GM12878 (cell line): Measurements from ENCODE around the gene DIAPH2. TPM values are rescaled to one million over a fixed set of nuclear protein-coding genes. Genes with fewer than 3 reads are reported as not detected.

Experiments used
- ATAC-seq: fragments of 200-7000 bp; cut with Tn5 transposase; 3 replicates; pipeline ENCODE4 v1.9.1; 2020; ENCODE audit warnings: mild to moderate bottlenecking, moderate library complexity
- BruUV-seq: library from RNA; stranded (reverse); fragments of 400-500 nt; replicated peaks from 2 replicates; lab custom pipeline; 2021; lab: Mats Ljungman, UMichigan
- CTCF ChIA-PET: fragments of 300-600 bp; sonication (Branson Sonifier 250); formaldehyde crosslinking; extraction: SDS; loops from one replicate; lab custom pipeline; 2021; ENCODE audit warnings: inconsistent platforms; lab: Yijun Ruan, JAX
- POLR2A ChIA-PET: fragments of 350-600 bp; formaldehyde crosslinking; extraction: SDS; loops from one replicate; lab custom pipeline; 2021; ENCODE audit warnings: inconsistent platforms; lab: Charles Lee
- RAD21 ChIA-PET: fragments of 300-600 bp; sonication (Branson Sonifier 250); formaldehyde crosslinking; loops from one replicate; lab custom pipeline; 2023; ENCODE audit warnings: antibody characterized with exemption; ENCODE audit not compliant: unreplicated experiment; lab: Charles Lee
- SMC1A ChIA-PET: fragments of 300-600 bp; sonication (Branson Sonifier 250); formaldehyde crosslinking; loops from one replicate; lab custom pipeline; 2023; ENCODE audit not compliant: unreplicated experiment, uncharacterized antibody; lab: Charles Lee
- DNase-seq: peaks from one replicate; pipeline ENCODE4 v3.0.0-alpha.2; 2011; ENCODE audit warnings: low read depth, low spot score
- FAIRE-seq: peaks from 3 replicates; lab custom pipeline; 2011; peaks lifted over from hg19 to GRCh38; lab: Jason Lieb, UNC
- H2AFZ ChIP-seq: 2 replicates; pipeline ENCODE4 v1.6.0; 2011; ENCODE audit warnings: low read depth, low read length, control low read depth; ENCODE audit not compliant: control insufficient read depth
- H3K27ac ChIP-seq: 2 replicates; pipeline ENCODE4 v1.5.1; 2011; ENCODE audit warnings: control low read depth; ENCODE audit not compliant: control insufficient read depth, insufficient read depth
- H3K27me3 ChIP-seq, 2 experiments: replicated peaks in 1 of 2; 2 replicates each; pipeline versions ENCODE4 v1.6.0 to v1.6.1; 2011; ENCODE audit warnings: low read length in 1 of 2; ENCODE audit not compliant: control insufficient read depth in 2 of 2, insufficient read depth in 2 of 2
- H3K36me3 ChIP-seq, 2 experiments: 2 replicates each; pipeline ENCODE4 v1.5.1; 2011; ENCODE audit warnings: low read length in 1 of 2; ENCODE audit not compliant: control insufficient read depth in 2 of 2, insufficient read depth in 2 of 2
- H3K4me1 ChIP-seq: 2 replicates; pipeline ENCODE4 v1.6.1; 2011; ENCODE audit warnings: mild to moderate bottlenecking, low read length, moderate library complexity, mixed read lengths; ENCODE audit not compliant: control insufficient read depth, insufficient read depth
- H3K4me2 ChIP-seq: 2 replicates; pipeline ENCODE4 v1.6.0; 2011; ENCODE audit warnings: control low read depth; ENCODE audit not compliant: control insufficient read depth, insufficient read depth
- H3K4me3 ChIP-seq: fragments of 200-600 bp; sonication (generic); 2 replicates; pipeline ENCODE4 v1.5.1; 2016
- H3K79me2 ChIP-seq: 2 replicates; pipeline ENCODE4 v1.6.0; 2011; ENCODE audit warnings: low read length; ENCODE audit not compliant: control insufficient read depth, insufficient read depth
- H3K9ac ChIP-seq: 2 replicates; pipeline ENCODE4 v1.8.0; 2011; ENCODE audit warnings: low read length, control low read depth, mixed read lengths; ENCODE audit not compliant: control insufficient read depth, insufficient read depth
- H3K9me3 ChIP-seq: replicated peaks from 3 replicates; pipeline ENCODE4 v1.5.1; 2011; ENCODE audit warnings: mild to moderate bottlenecking, low read length; ENCODE audit not compliant: control insufficient read depth, insufficient read depth
- H4K20me1 ChIP-seq: 2 replicates; pipeline ENCODE4 v1.6.0; 2011; ENCODE audit not compliant: control insufficient read depth, insufficient read depth
- GATAD2B ChIP-seq: fragments of 450-650 bp; conservative IDR thresholded peaks from 2 replicates; pipeline ENCODE4 v1.6.1; 2017; ENCODE audit warnings: low read depth, mild to moderate bottlenecking, moderate library complexity
- NFYA ChIP-seq: IDR thresholded peaks from 2 replicates; pipeline ENCODE4 v1.6.1; 2011; ENCODE audit warnings: low read depth, mild to moderate bottlenecking, low read length, improper control_type of control experiment, borderline replicate concordance
- RAD21 ChIP-seq: IDR thresholded peaks from 2 replicates; pipeline ENCODE4 v1.6.1; 2011; ENCODE audit warnings: mild to moderate bottlenecking, low read depth, low read length, moderate library complexity; ENCODE audit not compliant: insufficient read depth
- SMC3 ChIP-seq: IDR thresholded peaks from 2 replicates; pipeline ENCODE4 v1.6.1; 2011; ENCODE audit warnings: low read length, improper control_type of control experiment, borderline replicate concordance
- WGBS: methylation state at CpG from one replicate; pipeline ENCODE4 v1.1.6; 2016; ENCODE audit warnings: low lambda C conversion rate; ENCODE audit not compliant: insufficient replicate concordance, insufficient coverage; ENCODE audit errors: missing lambda C conversion rate; 5-methylcytosine and 5-hydroxymethylcytosine counted together
- in situ Hi-C: fragments of 300-500 bp; cut with MboI; formaldehyde crosslinking; loops from 9 replicates; pipeline ENCODE4 v1.14.3; 2018; ENCODE audit warnings: mixed read lengths
- intact Hi-C: fragments of 100-400 bp; cut with micrococcal nuclease; formaldehyde crosslinking; loops from one replicate; pipeline ENCODE4 v1.14.2; 2022; ENCODE audit not compliant: unreplicated experiment
- polyA plus RNA-seq, 11 experiments: library from polyadenylated mRNA; depleted of rRNA in 4 of 11; unstranded in 6 of 11; stranded (reverse) in 5 of 11; fragments of >200 nt; fragmentation: Nextera tagmentation in 4 of 11; fragmentation: Illumina TruSeq in 1 of 11; extraction: Ambion mirVana in 4 of 11; extraction: Trizol in 1 of 11; gene quantifications; 1 replicate in 1 of 11; 2 replicates in 10 of 11; pipeline versions ENCODE4 v1.2.1 to v1.2.3, GENCODE V29; 2011 to 2016; ENCODE audit warnings: inconsistent platforms in 2 of 11, missing spikeins in 2 of 11, low read depth in 1 of 11
- total RNA-seq, 4 experiments: library from RNA; depleted of rRNA in 3 of 4; stranded (reverse); fragments of >200 nt in 3 of 4; fragmentation: Illumina TruSeq in 1 of 4; extraction: Trizol in 1 of 4; gene quantifications; 2 replicates each; pipeline versions ENCODE4 v1.2.1 to v1.2.3, GENCODE V29; 2013 to 2021
- TF ChIP-seq, protein P1 (sequence below): fragments of 450-650 bp; IDR thresholded peaks from 2 replicates; pipeline ENCODE4 v1.6.1; 2017; ENCODE audit warnings: mild to moderate bottlenecking, low read depth, inconsistent platforms; ENCODE audit not compliant: poor library complexity, severe bottlenecking
- TF ChIP-seq, protein P2 (sequence below), 3 experiments: IDR thresholded peaks in 2 of 3; conservative IDR thresholded peaks in 1 of 3; 2 replicates each; pipeline ENCODE4 v1.5.1; 2011; ENCODE audit warnings: low read depth in 3 of 3, low read length in 3 of 3, mild to moderate bottlenecking in 3 of 3, control low read depth in 2 of 3, moderate library complexity in 2 of 3, inconsistent platforms in 1 of 3, mixed read lengths in 1 of 3; ENCODE audit not compliant: control insufficient read depth in 2 of 3, insufficient read depth in 1 of 3; ENCODE audit errors: extremely low read depth in 1 of 3

DIAPH2 gene
- total and polyA plus RNA-seq, 10 of the 15 experiments (the other 5 are each of a cell fraction or from before 2014, with no cell fraction given) = 2.2 to 16.6 (median 8.8) TPM

- SMC1A ChIA-PET = interaction anchor here (1.1 kb wide), 1 partner anchor 928 kb away, joined by 4 read pairs; no protein-coding TSS in a partner anchor
- Histone ChIP-seq H4K20me1 (no peaks in the 10 kb centered on the region), H3K27ac (no peak overlapping the region)
- in situ Hi-C loops = no loop called here
- intact Hi-C loops = no loop called here
- ATAC-seq (no peak), FAIRE-seq (no peak)
- TF ChIP-seq GATAD2B (no peak), SMC3 (no peak)
- TF ChIP-seq, protein P1, sequence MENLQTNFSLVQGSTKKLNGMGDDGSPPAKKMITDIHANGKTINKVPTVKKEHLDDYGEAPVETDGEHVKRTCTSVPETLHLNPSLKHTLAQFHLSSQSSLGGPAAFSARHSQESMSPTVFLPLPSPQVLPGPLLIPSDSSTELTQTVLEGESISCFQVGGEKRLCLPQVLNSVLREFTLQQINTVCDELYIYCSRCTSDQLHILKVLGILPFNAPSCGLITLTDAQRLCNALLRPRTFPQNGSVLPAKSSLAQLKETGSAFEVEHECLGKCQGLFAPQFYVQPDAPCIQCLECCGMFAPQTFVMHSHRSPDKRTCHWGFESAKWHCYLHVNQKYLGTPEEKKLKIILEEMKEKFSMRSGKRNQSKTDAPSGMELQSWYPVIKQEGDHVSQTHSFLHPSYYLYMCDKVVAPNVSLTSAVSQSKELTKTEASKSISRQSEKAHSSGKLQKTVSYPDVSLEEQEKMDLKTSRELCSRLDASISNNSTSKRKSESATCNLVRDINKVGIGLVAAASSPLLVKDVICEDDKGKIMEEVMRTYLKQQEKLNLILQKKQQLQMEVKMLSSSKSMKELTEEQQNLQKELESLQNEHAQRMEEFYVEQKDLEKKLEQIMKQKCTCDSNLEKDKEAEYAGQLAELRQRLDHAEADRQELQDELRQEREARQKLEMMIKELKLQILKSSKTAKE = no peak
- TF ChIP-seq, all 136 proteins: peak for 0
- Histone ChIP-seq H3K36me3 (no peaks in the 10 kb centered on the region), H3K4me2 (no peak overlapping the region), H3K4me1 (no peaks in the 10 kb centered on the region), H3K9ac (no peak overlapping the region), H3K4me3 (no peak overlapping the region), H3K9me3 (no peaks in the 10 kb centered on the region), H3K79me2 (no peaks in the 10 kb centered on the region), H3K27me3 (no peaks in the 10 kb centered on the region), H2AFZ (no peak overlapping the region)
- DNase-seq = no peak
- ChIA-PET CTCF (no interaction called here), RAD21 (no interaction called here), POLR2A (no interaction called here)
- WGBS = 58% methylated on average over 3 of the region's 3 CpGs
- BruUV-seq = no TSS peak
These were observed 337.0 kb downstream of the DIAPH2 start for GRCh38 chrX:97021680-97022079.

DNA sequence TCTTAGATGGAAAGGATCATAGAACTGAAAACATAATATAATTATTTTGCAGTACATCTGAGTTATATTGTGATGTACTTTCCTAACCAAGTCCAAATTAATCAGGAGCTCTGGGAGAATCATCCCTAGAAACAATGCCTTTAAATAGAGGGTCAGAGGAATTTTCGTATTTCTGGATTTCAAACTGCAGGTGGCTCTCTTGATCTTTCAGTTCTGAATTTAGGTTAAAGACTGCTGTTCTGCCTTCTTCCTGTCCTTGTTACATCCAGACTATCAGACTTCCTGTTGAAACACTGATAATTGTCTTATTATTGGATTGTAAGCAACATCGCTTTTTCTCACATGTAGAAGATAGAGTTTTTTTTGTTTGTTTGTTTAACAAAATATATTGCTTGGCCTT lies 341.8 kb downstream of the DIAPH2 start:
- H3K27me3 ChIP-seq = no peaks in the 10 kb centered on the region

More for the DNA sequence above, 341.8 kb downstream of the DIAPH2 start:
- no TSS peak for BruUV-seq
- in situ Hi-C loops (no loop called here), intact Hi-C loops (loop anchor here (5.0 kb wide), 1 partner anchor 661 kb away; no protein-coding TSS in a partner anchor)
- ChIA-PET SMC1A (no interaction called here), RAD21 (no interaction called here), CTCF (interaction anchor here (0.5 kb wide), 1 partner anchor 9 kb away, joined by 3 read pairs; no protein-coding TSS in a partner anchor), POLR2A (no interaction called here)
- DNase-seq (no peak), FAIRE-seq (peak; percentile 59), ATAC-seq (no peak)
- no peaks in the 10 kb centered on the region for H3K36me3 ChIP-seq
- no peak overlapping the region for H3K9ac ChIP-seq
- H3K4me3 ChIP-seq = no peak overlapping the region
- no peaks in the 10 kb centered on the region for H3K79me2 ChIP-seq
- no peak overlapping the region for H3K4me2 ChIP-seq
- H4K20me1 ChIP-seq = no peaks in the 10 kb centered on the region
- TF ChIP-seq SMC3 (peak; percentile 30; the same call in 1 of the 2 replicates), NFYA (no peak), RAD21 (peak; percentile 56)
- TF ChIP-seq, protein P2, sequence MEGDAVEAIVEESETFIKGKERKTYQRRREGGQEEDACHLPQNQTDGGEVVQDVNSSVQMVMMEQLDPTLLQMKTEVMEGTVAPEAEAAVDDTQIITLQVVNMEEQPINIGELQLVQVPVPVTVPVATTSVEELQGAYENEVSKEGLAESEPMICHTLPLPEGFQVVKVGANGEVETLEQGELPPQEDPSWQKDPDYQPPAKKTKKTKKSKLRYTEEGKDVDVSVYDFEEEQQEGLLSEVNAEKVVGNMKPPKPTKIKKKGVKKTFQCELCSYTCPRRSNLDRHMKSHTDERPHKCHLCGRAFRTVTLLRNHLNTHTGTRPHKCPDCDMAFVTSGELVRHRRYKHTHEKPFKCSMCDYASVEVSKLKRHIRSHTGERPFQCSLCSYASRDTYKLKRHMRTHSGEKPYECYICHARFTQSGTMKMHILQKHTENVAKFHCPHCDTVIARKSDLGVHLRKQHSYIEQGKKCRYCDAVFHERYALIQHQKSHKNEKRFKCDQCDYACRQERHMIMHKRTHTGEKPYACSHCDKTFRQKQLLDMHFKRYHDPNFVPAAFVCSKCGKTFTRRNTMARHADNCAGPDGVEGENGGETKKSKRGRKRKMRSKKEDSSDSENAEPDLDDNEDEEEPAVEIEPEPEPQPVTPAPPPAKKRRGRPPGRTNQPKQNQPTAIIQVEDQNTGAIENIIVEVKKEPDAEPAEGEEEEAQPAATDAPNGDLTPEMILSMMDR (IDR thresholded peaks at IDR 0.05 in 2 of 3, conservative IDR thresholded peaks at IDR 0.05 in 1 of 3; ENCODE audit: control insufficient read depth in 2 of 3, extremely low read depth in 1 of 3, insufficient read depth in 1 of 3, low read depth in 3 of 3, low read length in 3 of 3) = peak in 1 of 3 experiments; percentile 24; a peak in 2 of 6 replicates
- no peak overlapping the region for H3K27ac ChIP-seq
- H2AFZ ChIP-seq = no peak overlapping the region
- 66% methylated on average over 2 of the region's 2 CpGs for WGBS
- H3K4me1 ChIP-seq = no peaks in the 10 kb centered on the region
- no peaks in the 10 kb centered on the region for H3K9me3 ChIP-seq
